Tibial nerve (tissue), 4 donors: ENCODE measurements around the gene PINK1.

Experiments
- EP300 ChIP-seq, 2 donors: sonication (generic); formaldehyde crosslinking; IDR thresholded peaks; one replicate each; pipeline ENCODE4 v1.6.1; 2017; ENCODE audit warnings: antibody characterized with exemption in 2 of 2, mild to moderate bottlenecking in 1 of 2
- POLR2A ChIP-seq, 2 donors: fragments of 450-650 bp; IDR thresholded peaks; one replicate each; pipeline ENCODE4 v1.6.1; 2017; ENCODE audit warnings: antibody characterized with exemption in 2 of 2, mild to moderate bottlenecking in 2 of 2, moderate library complexity in 2 of 2
- TF ChIP-seq, protein P1 (sequence below), 5 experiments: fragments of 200-600 bp in 3 of 5; fragments of 450-650 bp in 2 of 5; sonication (generic) in 3 of 5; IDR thresholded peaks; one replicate each; pipeline ENCODE4 v1.5.1; 2016 to 2019; ENCODE audit warnings: antibody characterized with exemption in 5 of 5, mild to moderate bottlenecking in 3 of 5, moderate library complexity in 2 of 5

DNA sequence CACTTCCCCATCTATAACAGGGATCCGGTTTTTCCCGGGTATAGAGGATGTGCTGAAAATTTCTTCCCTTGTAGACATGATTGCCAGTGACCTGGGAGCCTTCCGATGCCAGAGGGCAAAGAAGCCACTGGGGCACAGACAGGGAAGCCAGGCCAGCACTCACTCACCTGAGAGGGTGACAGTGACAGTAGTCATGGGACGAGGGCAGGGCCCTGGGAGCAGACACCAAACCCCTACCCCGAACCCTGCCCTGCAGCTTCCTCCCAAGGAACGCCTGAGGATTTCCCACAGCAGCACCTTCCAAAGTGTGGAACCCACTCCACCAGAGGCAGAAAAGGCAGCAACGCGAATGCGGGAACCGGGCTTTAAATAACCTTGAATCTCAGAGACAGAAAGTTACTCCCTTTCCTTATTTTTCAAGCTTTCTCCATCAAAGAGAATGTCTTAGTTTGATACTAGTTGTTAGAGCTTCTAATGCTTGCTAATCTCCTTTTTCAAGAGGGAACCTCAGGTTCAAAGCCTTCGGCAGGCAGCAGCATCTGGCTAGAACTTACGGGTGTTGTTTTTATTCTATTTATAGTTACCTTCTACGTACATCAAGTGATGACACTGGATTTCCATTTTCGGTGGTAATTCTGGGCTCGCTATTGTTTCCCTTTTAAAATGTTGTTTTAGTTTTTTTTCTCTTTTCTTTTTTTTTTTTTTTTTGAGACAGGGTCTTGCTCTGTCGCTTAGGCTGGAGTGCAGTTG, 25.1 kb downstream of the PINK1 start:
- TF ChIP-seq, protein P1, sequence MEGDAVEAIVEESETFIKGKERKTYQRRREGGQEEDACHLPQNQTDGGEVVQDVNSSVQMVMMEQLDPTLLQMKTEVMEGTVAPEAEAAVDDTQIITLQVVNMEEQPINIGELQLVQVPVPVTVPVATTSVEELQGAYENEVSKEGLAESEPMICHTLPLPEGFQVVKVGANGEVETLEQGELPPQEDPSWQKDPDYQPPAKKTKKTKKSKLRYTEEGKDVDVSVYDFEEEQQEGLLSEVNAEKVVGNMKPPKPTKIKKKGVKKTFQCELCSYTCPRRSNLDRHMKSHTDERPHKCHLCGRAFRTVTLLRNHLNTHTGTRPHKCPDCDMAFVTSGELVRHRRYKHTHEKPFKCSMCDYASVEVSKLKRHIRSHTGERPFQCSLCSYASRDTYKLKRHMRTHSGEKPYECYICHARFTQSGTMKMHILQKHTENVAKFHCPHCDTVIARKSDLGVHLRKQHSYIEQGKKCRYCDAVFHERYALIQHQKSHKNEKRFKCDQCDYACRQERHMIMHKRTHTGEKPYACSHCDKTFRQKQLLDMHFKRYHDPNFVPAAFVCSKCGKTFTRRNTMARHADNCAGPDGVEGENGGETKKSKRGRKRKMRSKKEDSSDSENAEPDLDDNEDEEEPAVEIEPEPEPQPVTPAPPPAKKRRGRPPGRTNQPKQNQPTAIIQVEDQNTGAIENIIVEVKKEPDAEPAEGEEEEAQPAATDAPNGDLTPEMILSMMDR (IDR thresholded peaks at IDR 0.05) = no peak
- TF ChIP-seq EP300 (IDR thresholded peaks at IDR 0.05) (no peak), POLR2A (IDR thresholded peaks at IDR 0.05) (no peak)
